ENCODE results near the gene SSR1.
A peak's percentile ranks its signal among the peaks of the same experiment; 100 is the strongest.

Gene SSR1

GRCh38 chr6:7238900-7239589, 74.0 kb downstream of the SSR1 start:
- DNase-seq (ENCODE audit: low spot score), result peak; percentile 74

GRCh38 chr6:7238526-7238899, 74.5 kb downstream of the SSR1 start:
- DNase-seq (ENCODE audit: low spot score), result no peak

GRCh38 chr6:7237653-7238188, 75.3 kb downstream of the SSR1 start:
- DNase-seq (ENCODE audit: low spot score), result no peak

GRCh38 chr6:7236306-7237209, 76.4 kb downstream of the SSR1 start:
- no peak for DNase-seq (ENCODE audit: low spot score)

GRCh38 chr6:7235712-7236305, 77.2 kb downstream of the SSR1 start:
- DNase-seq (ENCODE audit: low spot score), result no peak

- DNase-seq (ENCODE audit: low spot score), result no peak
Measured at GRCh38 chr6:7234547-7234946, 78.5 kb downstream of the SSR1 start.

GRCh38 chr6:7232351-7232750, 80.6 kb downstream of the SSR1 start:
- no peak for DNase-seq (ENCODE audit: low spot score)

- no peak for DNase-seq (ENCODE audit: low spot score)
Measured at GRCh38 chr6:7230956-7231713, 81.9 kb downstream of the SSR1 start.

GRCh38 chr6:7230327-7230691, 82.7 kb downstream of the SSR1 start:
- no peak for DNase-seq (ENCODE audit: low spot score)

GRCh38 chr6:7229376-7230326, 83.3 kb downstream of the SSR1 start:
- no peak for DNase-seq (ENCODE audit: low spot score)

- DNase-seq (ENCODE audit: low spot score), result no peak
Measured at GRCh38 chr6:7228662-7229375, 84.2 kb downstream of the SSR1 start.

GRCh38 chr6:7224731-7225130, 88.3 kb downstream of the SSR1 start:
- DNase-seq (ENCODE audit: low spot score), result no peak

- DNase-seq (ENCODE audit: low spot score), result no peak
Measured at GRCh38 chr6:7222197-7222596, 90.8 kb downstream of the SSR1 start.

- DNase-seq (ENCODE audit: low spot score), result no peak
Measured at GRCh38 chr6:7219310-7219709, 93.7 kb downstream of the SSR1 start.

- DNase-seq (ENCODE audit: low spot score), result no peak
Measured at GRCh38 chr6:7218406-7218988, 94.5 kb downstream of the SSR1 start.
